ENCODE data around the gene ARMCX4. TPM values are rescaled to one million over a fixed set of nuclear protein-coding genes. Genes with fewer than 3 reads are reported as not detected.

The ARMCX4 gene
- total and polyA plus RNA-seq, 9 of the 15 experiments (the other 6 are each of a cell fraction or from before 2014, with no cell fraction given), result 0.11 TPM; not detected in 8

DNA sequence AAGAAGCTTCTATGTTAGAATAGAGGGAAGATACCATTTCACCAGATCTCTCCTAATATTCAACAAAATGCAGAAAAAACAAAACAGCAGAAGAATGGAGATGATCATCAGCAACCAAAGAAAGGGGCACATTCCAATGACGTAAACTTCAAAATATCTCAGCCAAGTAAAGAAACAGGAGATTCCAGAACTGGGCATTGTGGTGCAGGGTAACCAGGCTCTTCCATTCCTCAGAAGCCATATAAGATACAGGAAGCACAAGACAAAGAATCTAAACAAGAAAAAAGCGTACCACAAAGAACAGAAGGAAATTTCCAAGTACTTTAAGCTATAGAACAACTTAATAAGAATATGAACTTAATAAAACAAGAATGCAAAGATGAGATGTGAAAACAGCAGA, 6.9 kb upstream of the ARMCX4 start:
- ATAC-seq (no peak), FAIRE-seq (no peak), DNase-seq (ENCODE audit: extremely low read depth in 1 of 4, low spot score in 3 of 4) (no peak)
- 5% methylated on average over 2 of the region's 2 CpGs for WGBS (ENCODE audit: insufficient coverage, low coverage, missing lambda C conversion rate)
- Histone ChIP-seq H3K79me2 (ENCODE audit: control insufficient read depth, insufficient read depth, low read length) (no peaks in the 10 kb centered on the region), H3K27ac (ENCODE audit: extremely low read depth, low read depth, low read length) (no peak overlapping the region), H4K20me1 (replicated peaks; ENCODE audit: control insufficient read depth, insufficient read depth, low read length) (no peaks in the 10 kb centered on the region), H2AFZ (ENCODE audit: low read depth, low read length) (no peak overlapping the region), H3K4me1 (replicated peaks in 1 of 2; ENCODE audit: control insufficient read depth in 2 of 2, insufficient read depth in 2 of 2, low read length in 2 of 2) (no peaks in the 10 kb centered on the region), H3K9me1 (ENCODE audit: control insufficient read depth, insufficient read depth, low read length) (no peaks in the 10 kb centered on the region), H3K9ac (ENCODE audit: insufficient read depth in 1 of 2, low read depth in 2 of 2, low read length in 2 of 2) (no peak overlapping the region), H3K27me3 (ENCODE audit: control insufficient read depth in 2 of 2, insufficient read depth in 2 of 2, low read length in 2 of 2) (no peaks in the 10 kb centered on the region), H3K9me3 (replicated peaks; ENCODE audit: control insufficient read depth, insufficient read depth, low read depth, low read length) (no peaks in the 10 kb centered on the region), H3K36me3 (ENCODE audit: control insufficient read depth, insufficient read depth, low read length) (no peaks in the 10 kb centered on the region), H3K4me3 (no peak overlapping the region), H3K4me2 (ENCODE audit: insufficient read depth, low read length) (no peak overlapping the region)
- POLR2A ChIA-PET, result no interaction called here
- in situ Hi-C loops (cut with MboI) (no loop called here), intact Hi-C loops (cut with micrococcal nuclease) (no loop called here)
- CTCF ChIA-PET (ENCODE audit: low intra/inter-chr PET ratio), result no interaction called here
- no TSS peak for BruUV-seq (replicated peaks)
- no peak for TF ChIP-seq NRF1 (conservative IDR thresholded peaks at IDR 0.05 in 1 of 2, IDR thresholded peaks at IDR 0.05 in 1 of 2)
- no peak for TF ChIP-seq CREM (IDR thresholded peaks at IDR 0.05; ENCODE audit: low read depth)
- no peak for TF ChIP-seq ZNF274 (IDR thresholded peaks at IDR 0.05; ENCODE audit: borderline replicate concordance, low read depth, low read length)
- TF ChIP-seq SOX6 (IDR thresholded peaks at IDR 0.05), result no peak
- no peak for TF ChIP-seq CBX3 (IDR thresholded peaks at IDR 0.05; ENCODE audit: borderline replicate concordance in 1 of 2, low read length in 2 of 2)
- TF ChIP-seq BRD9 (IDR thresholded peaks at IDR 0.05; ENCODE audit: low read depth, partially characterized antibody), result no peak

DNA sequence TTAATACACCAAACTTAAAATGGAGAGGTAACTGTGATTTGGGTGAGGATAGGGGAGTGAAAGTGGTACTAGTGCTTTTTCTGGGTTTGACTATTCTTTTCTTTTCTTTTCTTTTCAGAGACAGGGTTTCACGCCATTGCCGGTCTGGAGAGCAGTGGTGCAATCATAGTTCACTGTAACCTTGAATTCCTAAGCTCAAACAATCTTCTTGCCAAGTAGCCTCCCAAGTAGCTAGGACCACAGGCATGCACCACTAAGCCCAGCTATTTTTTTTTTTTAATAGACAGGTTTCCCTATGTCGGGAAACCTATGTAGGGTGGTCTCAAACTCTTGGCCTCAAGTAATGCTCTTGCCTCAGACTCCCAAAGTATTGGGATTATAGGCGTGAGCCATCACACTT, 3.0 kb upstream of the ARMCX4 start:
- WGBS (ENCODE audit: insufficient coverage, low coverage, missing lambda C conversion rate), result 0% methylated on average over 4 of the region's 4 CpGs
- Histone ChIP-seq H3K27ac (ENCODE audit: extremely low read depth, low read depth, low read length) (no peak overlapping the region), H3K9me1 (ENCODE audit: control insufficient read depth, insufficient read depth, low read length) (no peaks in the 10 kb centered on the region), H4K20me1 (replicated peaks; ENCODE audit: control insufficient read depth, insufficient read depth, low read length) (no peaks in the 10 kb centered on the region), H3K4me2 (ENCODE audit: insufficient read depth, low read length) (no peak overlapping the region), H3K36me3 (ENCODE audit: control insufficient read depth, insufficient read depth, low read length) (no peaks in the 10 kb centered on the region), H3K27me3 (ENCODE audit: control insufficient read depth in 2 of 2, insufficient read depth in 2 of 2, low read length in 2 of 2) (0 out of 5 replicates have a peak, but pooled peaks cover 0 to 5% of the 10 kb centered on the region in 2 experiments), H3K79me2 (ENCODE audit: control insufficient read depth, insufficient read depth, low read length) (no peaks in the 10 kb centered on the region), H3K4me3 (no peak overlapping the region), H3K9ac (ENCODE audit: insufficient read depth in 1 of 2, low read depth in 2 of 2, low read length in 2 of 2) (no peak overlapping the region), H3K4me1 (replicated peaks in 1 of 2; ENCODE audit: control insufficient read depth in 2 of 2, insufficient read depth in 2 of 2, low read length in 2 of 2) (0 out of 5 replicates have a peak, but pooled peaks cover 0 to 4% of the 10 kb centered on the region in 2 experiments), H3K9me3 (replicated peaks; ENCODE audit: control insufficient read depth, insufficient read depth, low read depth, low read length) (no peaks in the 10 kb centered on the region), H2AFZ (ENCODE audit: low read depth, low read length) (no peak overlapping the region)
- no peak for FAIRE-seq
- ChIA-PET POLR2A (interaction anchor here (1.0 kb wide), 1 partner anchor 16 kb away, joined by 4 read pairs; no protein-coding TSS in a partner anchor), CTCF (ENCODE audit: low intra/inter-chr PET ratio) (no interaction called here)
- in situ Hi-C loops (cut with MboI) (no loop called here), intact Hi-C loops (cut with micrococcal nuclease) (no loop called here)
- no peak for ATAC-seq
- DNase-seq (ENCODE audit: extremely low read depth in 1 of 4, low spot score in 3 of 4), result no peak
- BruUV-seq (replicated peaks), result no TSS peak
- TF ChIP-seq, protein P1, sequence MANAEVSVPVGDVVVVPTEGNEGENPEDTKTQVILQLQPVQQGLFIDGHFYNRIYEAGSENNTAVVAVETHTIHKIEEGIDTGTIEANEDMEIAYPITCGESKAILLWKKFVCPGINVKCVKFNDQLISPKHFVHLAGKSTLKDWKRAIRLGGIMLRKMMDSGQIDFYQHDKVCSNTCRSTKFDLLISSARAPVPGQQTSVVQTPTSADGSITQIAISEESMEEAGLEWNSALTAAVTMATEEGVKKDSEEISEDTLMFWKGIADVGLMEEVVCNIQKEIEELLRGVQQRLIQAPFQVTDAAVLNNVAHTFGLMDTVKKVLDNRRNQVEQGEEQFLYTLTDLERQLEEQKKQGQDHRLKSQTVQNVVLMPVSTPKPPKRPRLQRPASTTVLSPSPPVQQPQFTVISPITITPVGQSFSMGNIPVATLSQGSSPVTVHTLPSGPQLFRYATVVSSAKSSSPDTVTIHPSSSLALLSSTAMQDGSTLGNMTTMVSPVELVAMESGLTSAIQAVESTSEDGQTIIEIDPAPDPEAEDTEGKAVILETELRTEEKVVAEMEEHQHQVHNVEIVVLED (CRISPR knock-in tag; IDR thresholded peaks at IDR 0.05), result no peak
- TF ChIP-seq SRSF9 (IDR thresholded peaks at IDR 0.05; ENCODE audit: borderline replicate concordance, low read depth, low read length), result no peak
- TF ChIP-seq TAF7 (tag; IDR thresholded peaks at IDR 0.05), result no peak
- no peak for TF ChIP-seq KLF13 (tag; IDR thresholded peaks at IDR 0.05; ENCODE audit: borderline replicate concordance, low read depth)
- no peak for TF ChIP-seq SP1 (CRISPR knock-in tag; IDR thresholded peaks at IDR 0.05)
- TF ChIP-seq, protein P2, sequence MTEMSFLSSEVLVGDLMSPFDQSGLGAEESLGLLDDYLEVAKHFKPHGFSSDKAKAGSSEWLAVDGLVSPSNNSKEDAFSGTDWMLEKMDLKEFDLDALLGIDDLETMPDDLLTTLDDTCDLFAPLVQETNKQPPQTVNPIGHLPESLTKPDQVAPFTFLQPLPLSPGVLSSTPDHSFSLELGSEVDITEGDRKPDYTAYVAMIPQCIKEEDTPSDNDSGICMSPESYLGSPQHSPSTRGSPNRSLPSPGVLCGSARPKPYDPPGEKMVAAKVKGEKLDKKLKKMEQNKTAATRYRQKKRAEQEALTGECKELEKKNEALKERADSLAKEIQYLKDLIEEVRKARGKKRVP (CRISPR knock-in tag; IDR thresholded peaks at IDR 0.05), result no peak
- TF ChIP-seq, protein P3, sequence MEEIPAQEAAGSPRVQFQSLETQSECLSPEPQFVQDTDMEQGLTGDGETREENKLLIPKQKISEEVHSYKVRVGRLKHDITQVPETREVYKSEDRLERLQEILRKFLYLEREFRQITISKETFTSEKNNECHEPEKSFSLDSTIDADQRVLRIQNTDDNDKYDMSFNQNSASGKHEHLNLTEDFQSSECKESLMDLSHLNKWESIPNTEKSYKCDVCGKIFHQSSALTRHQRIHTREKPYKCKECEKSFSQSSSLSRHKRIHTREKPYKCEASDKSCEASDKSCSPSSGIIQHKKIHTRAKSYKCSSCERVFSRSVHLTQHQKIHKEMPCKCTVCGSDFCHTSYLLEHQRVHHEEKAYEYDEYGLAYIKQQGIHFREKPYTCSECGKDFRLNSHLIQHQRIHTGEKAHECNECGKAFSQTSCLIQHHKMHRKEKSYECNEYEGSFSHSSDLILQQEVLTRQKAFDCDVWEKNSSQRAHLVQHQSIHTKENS (CRISPR knock-in tag; IDR thresholded peaks at IDR 0.05), result no peak
- no peak for TF ChIP-seq PHB (CRISPR knock-in tag; IDR thresholded peaks at IDR 0.05)
- no peak for TF ChIP-seq ATF7 (IDR thresholded peaks at IDR 0.05)

All from K562 (cell line).